Measurements from ENCODE around the gene TUBGCP6.

TUBGCP6 gene

GRCh38 chr22:50261615-50262459, 17.0 kb upstream of the TUBGCP6 start, which contains the start of gene MAPK12:
Gene MAPK12 (minus strand): TSS chr22:50261683. CDS start chr22:50261509, 174 bp downstream.
- FAIRE-seq, result no peak

- FAIRE-seq, result no peak
These were observed 16.2 kb upstream of the TUBGCP6 start for GRCh38 chr22:50260801-50261614.

- no peak for FAIRE-seq
These were observed 15.6 kb upstream of the TUBGCP6 start for GRCh38 chr22:50260434-50260800.

- no peak for FAIRE-seq
These were observed 14.5 kb upstream of the TUBGCP6 start for GRCh38 chr22:50259302-50259701.

GRCh38 chr22:50258361-50259292, 13.8 kb upstream of the TUBGCP6 start:
- no peak for FAIRE-seq

GRCh38 chr22:50257451-50258360, 12.9 kb upstream of the TUBGCP6 start:
- no peak for FAIRE-seq

GRCh38 chr22:50257041-50257440, 12.2 kb upstream of the TUBGCP6 start:
- no peak for FAIRE-seq

- no peak for FAIRE-seq
These were observed 11.5 kb upstream of the TUBGCP6 start for GRCh38 chr22:50256258-50256862.

GRCh38 chr22:50255607-50256006, 10.8 kb upstream of the TUBGCP6 start:
- FAIRE-seq, result no peak

GRCh38 chr22:50255099-50255498, 10.3 kb upstream of the TUBGCP6 start:
- no peak for FAIRE-seq

GRCh38 chr22:50253941-50254340, 9.1 kb upstream of the TUBGCP6 start:
- FAIRE-seq, result no peak

- no peak for FAIRE-seq
These were observed 8.5 kb upstream of the TUBGCP6 start for GRCh38 chr22:50253046-50253915.

- FAIRE-seq, result peak; percentile 67
These were observed 7.5 kb upstream of the TUBGCP6 start for GRCh38 chr22:50252082-50253045.

- no peak for FAIRE-seq
These were observed 6.8 kb upstream of the TUBGCP6 start for GRCh38 chr22:50251477-50252081.

- FAIRE-seq, result no peak
These were observed 6.0 kb upstream of the TUBGCP6 start, which contains the start of gene HDAC10 for GRCh38 chr22:50250555-50251476. Gene HDAC10 (minus strand): TSS chr22:50251265. CDS start chr22:50251032, 233 bp downstream.

GRCh38 chr22:50250249-50250554, 5.4 kb upstream of the TUBGCP6 start:
- FAIRE-seq, result no peak

Data from G401.6 (cell line).